Measurements from ENCODE around the gene DNASE1L1. TPM values are rescaled to one million over a fixed set of nuclear protein-coding genes. Genes with fewer than 3 reads are reported as not detected.

The DNASE1L1 gene
- total RNA-seq, 1 donor from 2014 or later = 14.4 TPM

- DNase-seq (ENCODE audit: extremely low spot score, unreplicated experiment) = no peak
- Mint-ChIP-seq H3K4me1 (ENCODE audit: unreplicated experiment) (no peaks in the 10 kb centered on the region), H3K27ac (peak within 1 kb of the TSS; percentile 75), H3K9me3 (no peaks in the 10 kb centered on the region), H3K36me3 (no peaks in the 10 kb centered on the region), H3K4me3 (peak within 1 kb of the TSS; percentile 83), H3K27me3 (no peaks in the 10 kb centered on the region)
- peak; percentile 24 for TF ChIP-seq CTCF (conservative IDR thresholded peaks at IDR 0.05)
These were observed 35.1 kb upstream of the DNASE1L1 start, which contains the start of gene FAM50A for GRCh38 chrX:154443992-154444754. Gene FAM50A, plus strand, starts transcription at chrX:154444141. Its CDS starts 95 bp downstream, at chrX:154444236.

- peak overlapping the region; percentile 75 for H3K27ac Mint-ChIP-seq
- DNase-seq (ENCODE audit: extremely low spot score, unreplicated experiment) = no peak
- no peaks in the 10 kb centered on the region for H3K4me1 Mint-ChIP-seq (ENCODE audit: unreplicated experiment)
- no peaks in the 10 kb centered on the region for H3K36me3 Mint-ChIP-seq
- no peak for TF ChIP-seq CTCF (conservative IDR thresholded peaks at IDR 0.05)
- H3K27me3 Mint-ChIP-seq = no peaks in the 10 kb centered on the region
- H3K9me3 Mint-ChIP-seq = no peaks in the 10 kb centered on the region
- H3K4me3 Mint-ChIP-seq = peak overlapping the region; percentile 83
These were observed 34.4 kb upstream of the DNASE1L1 start for GRCh38 chrX:154443479-154443910.

- no peak for DNase-seq (ENCODE audit: extremely low spot score, unreplicated experiment)
- no peaks in the 10 kb centered on the region for H3K27me3 Mint-ChIP-seq
- TF ChIP-seq CTCF (conservative IDR thresholded peaks at IDR 0.05) = no peak
- H3K36me3 Mint-ChIP-seq = no peaks in the 10 kb centered on the region
- no peaks in the 10 kb centered on the region for H3K4me1 Mint-ChIP-seq (ENCODE audit: unreplicated experiment)
- no peaks in the 10 kb centered on the region for H3K9me3 Mint-ChIP-seq
- no peak overlapping the region for H3K27ac Mint-ChIP-seq
- H3K4me3 Mint-ChIP-seq = no peak overlapping the region
These were observed 33.1 kb upstream of the DNASE1L1 start for GRCh38 chrX:154441984-154442707.

GRCh38 chrX:154441564-154441963, 32.5 kb upstream of the DNASE1L1 start:
- Mint-ChIP-seq H3K4me3 (no peak overlapping the region), H3K4me1 (ENCODE audit: unreplicated experiment) (no peaks in the 10 kb centered on the region), H3K36me3 (no peaks in the 10 kb centered on the region)

More at GRCh38 chrX:154441564-154441963, 32.5 kb upstream of the DNASE1L1 start:
- TF ChIP-seq CTCF (conservative IDR thresholded peaks at IDR 0.05) = no peak
- Mint-ChIP-seq H3K27me3 (no peaks in the 10 kb centered on the region), H3K27ac (no peak overlapping the region), H3K9me3 (no peaks in the 10 kb centered on the region)
- no peak for DNase-seq (ENCODE audit: extremely low spot score, unreplicated experiment)
